Subcutaneous adipose tissue (tissue), 4 donors: ENCODE data around the gene MYLK. TPM values are rescaled to one million over a fixed set of nuclear protein-coding genes. Genes with fewer than 3 reads are reported as not detected.

ENCODE experiments used
- CTCF ChIP-seq: fragments of 450-650 bp; IDR thresholded peaks from one replicate; pipeline ENCODE4 v1.5.1; 2016; ENCODE audit warnings: low read depth, mild to moderate bottlenecking, control low read depth, antibody characterized with exemption, moderate library complexity
- total RNA-seq, 4 donors: library from RNA; depleted of rRNA; stranded (reverse); fragments of >200 nt; gene quantifications; one replicate each; pipeline ENCODE4 v1.1.0, GENCODE V29; 2016

MYLK gene
- total RNA-seq, 4 donors from 2014 or later, result 28.2 to 113 (median 58.3) TPM

GRCh38 chr3:123638936-123639689, 245.0 kb downstream of the MYLK start:
- no peak for TF ChIP-seq CTCF

- no peak for TF ChIP-seq CTCF
Observed at GRCh38 chr3:123637841-123638240, 246.3 kb downstream of the MYLK start.

GRCh38 chr3:123637131-123637530, 247.0 kb downstream of the MYLK start:
- no peak for TF ChIP-seq CTCF

GRCh38 chr3:123636431-123636841, 247.7 kb downstream of the MYLK start:
- no peak for TF ChIP-seq CTCF

- no peak for TF ChIP-seq CTCF
Observed at GRCh38 chr3:123635717-123636116, 248.4 kb downstream of the MYLK start.

- TF ChIP-seq CTCF, result no peak
Observed at GRCh38 chr3:123635217-123635616, 248.9 kb downstream of the MYLK start.

GRCh38 chr3:123634149-123635051, 249.7 kb downstream of the MYLK start:
- no peak for TF ChIP-seq CTCF
